Kidney tubule cell (primary cell): ENCODE data around the gene CPLANE1.
A peak's percentile ranks its signal among the peaks of the same experiment; 100 is the strongest.
"Not testable (repeated sequence)": the region's sequence is repeated elsewhere in the genome, so short reads cannot be mapped to it uniquely, and the experiment has no call there.

Source experiments
- DNase-seq: peaks from one replicate; pipeline ENCODE4 v3.0.0-alpha.2; 2018; ENCODE audit warnings: low spot score

Gene CPLANE1

DNA sequence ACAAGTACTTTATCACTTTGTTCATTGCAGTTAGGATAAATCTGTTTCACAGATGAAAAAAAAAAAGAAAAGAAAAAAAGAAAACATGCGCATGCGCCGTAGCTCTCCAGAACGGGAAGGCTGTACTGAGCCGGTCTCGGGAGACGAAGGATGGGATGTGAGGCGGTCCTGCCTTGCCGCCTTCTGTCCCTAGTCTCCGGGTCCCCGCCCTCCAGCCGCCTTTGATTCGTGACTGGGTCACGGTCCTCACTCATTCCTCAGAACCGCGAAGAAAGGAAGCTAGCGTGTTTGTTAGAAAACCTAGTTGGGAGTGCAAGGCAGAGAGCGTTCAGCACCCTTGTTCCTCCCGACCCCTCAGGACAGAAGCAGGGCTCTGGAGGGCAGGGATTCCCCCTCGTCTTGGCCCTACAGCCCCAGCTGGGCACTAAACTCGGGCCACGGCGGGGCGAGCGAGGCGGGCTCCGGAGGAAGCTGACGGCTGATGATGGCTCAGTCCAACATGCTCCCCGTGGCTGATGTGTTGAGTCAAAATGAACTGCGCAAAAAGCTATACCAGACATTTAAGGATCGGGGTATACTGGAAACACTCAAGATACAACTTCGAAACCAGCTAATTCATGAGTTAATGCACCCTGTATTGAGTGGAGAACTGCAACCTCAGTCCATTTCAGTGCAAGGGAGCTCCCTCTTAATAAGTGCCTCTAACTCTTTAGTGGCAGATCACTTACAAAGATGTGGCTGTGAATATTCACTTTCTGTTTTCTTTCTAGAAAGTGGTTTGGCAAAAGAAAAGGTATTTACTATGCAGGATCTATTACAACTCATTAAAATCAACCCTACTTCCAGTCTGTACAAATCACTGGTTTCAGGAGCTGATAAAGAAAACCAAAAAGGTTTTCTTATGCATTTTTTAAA is 40.0 kb downstream of the CPLANE1 start:
- DNase-seq: no peak

DNA sequence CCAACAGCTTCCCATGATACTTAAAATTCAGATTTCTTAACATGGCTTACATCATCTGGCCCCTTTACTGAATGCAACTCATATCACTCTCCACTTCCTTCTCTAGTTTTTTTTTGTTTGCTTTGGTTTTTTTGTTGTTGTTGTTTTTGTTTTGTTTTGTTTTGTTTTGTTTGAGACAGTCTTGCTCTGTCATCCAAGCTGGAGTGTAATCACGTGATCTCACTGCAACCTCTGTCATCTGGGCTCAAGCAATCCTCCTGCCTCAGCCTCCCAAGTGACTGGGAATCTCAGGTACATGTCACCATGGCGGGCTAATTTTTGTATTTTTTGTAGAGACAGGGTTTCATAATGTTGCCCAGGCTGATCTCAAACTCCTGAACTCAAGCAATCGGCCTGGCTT is 41.4 kb downstream of the CPLANE1 start:
- no peak for DNase-seq

DNA sequence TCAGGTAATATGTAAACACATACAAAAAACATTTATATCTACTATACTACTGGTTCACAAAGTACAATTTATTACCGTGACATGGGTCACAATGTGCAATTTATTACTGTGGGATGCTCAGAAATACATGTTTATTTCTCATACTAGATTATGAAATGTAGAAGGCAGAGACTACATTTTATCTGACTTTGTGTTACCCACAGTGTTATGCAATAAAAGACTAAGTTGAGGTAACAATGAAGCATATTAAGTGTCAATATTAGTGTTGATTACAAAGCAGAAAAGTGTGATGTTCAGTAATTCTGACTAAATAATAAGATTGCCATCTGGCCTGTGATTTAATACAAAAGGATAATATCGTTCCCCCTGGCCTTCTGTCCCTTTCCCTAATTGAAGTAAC is 42.4 kb downstream of the CPLANE1 start:
- no peak for DNase-seq

DNA sequence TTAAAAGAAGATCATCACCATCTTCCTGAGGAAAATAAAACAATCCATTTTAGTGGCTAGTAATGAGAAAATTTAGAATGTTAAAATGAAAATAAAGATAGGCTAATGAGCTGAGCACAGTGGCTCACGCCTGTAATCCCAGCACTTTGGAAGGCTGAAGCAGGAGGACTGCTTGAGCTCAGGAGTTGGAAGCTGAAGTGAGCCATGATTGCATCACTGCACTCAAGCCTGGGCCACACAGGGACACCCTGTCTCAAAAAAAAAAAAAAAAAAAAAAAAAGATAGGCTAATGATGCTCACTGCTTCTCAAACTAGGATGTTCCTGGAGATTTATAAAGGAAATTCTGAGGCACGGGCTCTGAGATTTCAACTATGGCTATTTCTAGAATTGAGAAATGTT is 50.3 kb downstream of the CPLANE1 start:
- DNase-seq: no peak

DNA sequence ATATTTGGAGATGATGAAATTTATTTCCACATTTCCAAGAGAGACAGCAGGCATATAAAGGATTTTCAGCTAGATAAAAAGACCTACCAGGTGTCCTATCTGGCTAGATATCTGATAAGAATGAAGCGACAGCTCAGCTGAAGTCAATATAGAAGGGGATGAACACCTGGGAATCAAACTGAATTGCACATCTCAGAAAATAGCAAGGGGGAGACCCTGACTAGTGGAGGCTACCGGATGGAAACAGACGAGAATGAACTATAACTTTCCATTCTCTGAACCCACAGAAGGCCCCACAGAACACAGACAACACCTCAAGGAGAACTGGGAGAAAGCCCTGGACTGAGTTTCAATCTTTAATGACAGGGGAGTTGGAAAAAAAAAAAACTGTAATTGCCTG is 51.1 kb downstream of the CPLANE1 start:
- DNase-seq: no peak

DNA sequence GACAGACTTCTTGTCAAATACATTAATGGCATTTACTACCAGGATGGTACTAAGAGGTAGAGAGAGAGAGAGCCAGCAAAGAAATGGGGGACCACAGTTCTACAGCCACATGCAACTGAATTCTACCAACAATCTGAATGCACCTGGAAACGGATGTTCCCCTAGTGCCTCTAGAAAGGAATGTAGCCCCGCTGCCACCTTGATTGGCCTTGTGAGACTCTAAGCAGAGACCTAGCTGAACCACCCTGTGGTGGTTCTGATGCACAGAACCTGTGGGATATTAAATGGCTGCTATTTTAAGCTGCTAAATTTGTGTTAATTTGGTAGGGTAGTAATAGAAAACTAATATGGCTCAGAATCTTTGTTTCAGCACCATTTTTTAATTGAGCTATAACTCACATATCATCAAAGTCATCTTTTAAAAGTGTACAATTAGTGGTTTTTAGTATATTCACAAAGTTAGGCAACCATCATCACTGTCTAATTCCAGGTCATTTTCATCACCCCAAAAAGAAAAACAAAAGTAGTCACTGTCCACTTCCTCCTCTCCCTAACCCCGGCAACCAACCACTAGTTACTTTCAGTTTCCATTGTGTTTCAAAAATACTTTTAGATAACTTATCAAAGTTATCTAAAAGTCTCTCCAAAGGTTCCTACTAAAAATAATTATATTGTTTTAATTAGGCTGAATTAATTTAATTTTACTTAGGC is 51.7 kb downstream of the CPLANE1 start:
- DNase-seq: no peak

DNA sequence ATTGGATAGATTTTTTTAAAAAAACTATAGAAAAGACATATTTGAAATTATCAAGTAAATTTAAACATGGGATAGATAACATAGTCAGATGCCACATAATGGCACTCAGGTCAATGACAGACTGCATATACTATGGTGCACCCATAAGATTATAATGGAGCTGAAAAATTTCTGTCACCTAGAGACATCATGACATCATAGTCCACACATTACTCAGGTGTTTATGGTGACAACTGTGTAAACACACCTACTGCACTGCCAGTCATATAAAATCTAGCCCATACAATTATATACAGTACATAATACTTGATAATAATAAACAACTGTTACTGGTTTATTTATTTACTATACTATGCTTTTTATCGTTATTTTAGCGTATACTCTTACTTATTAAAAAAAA is 58.6 kb downstream of the CPLANE1 start:
- DNase-seq: no peak

DNA sequence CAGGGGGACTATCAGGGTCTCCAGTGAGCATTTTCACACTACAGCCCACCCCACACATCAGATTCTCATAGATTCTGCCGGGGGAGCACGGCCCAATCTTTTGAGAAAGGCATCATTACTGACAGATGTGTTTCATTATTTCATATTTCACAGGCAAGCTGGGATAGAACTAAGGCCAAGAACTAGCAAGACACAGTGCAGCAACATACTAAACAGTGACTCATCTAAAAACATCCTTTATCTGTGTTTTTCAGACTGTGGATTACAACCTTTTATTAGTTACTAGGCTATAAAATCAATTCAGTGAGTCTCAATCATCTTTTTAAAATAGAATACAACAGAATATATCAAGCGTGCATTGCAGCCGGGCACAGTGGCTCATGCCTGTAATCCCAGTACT is 59.8 kb downstream of the CPLANE1 start:
- no peak for DNase-seq

DNA sequence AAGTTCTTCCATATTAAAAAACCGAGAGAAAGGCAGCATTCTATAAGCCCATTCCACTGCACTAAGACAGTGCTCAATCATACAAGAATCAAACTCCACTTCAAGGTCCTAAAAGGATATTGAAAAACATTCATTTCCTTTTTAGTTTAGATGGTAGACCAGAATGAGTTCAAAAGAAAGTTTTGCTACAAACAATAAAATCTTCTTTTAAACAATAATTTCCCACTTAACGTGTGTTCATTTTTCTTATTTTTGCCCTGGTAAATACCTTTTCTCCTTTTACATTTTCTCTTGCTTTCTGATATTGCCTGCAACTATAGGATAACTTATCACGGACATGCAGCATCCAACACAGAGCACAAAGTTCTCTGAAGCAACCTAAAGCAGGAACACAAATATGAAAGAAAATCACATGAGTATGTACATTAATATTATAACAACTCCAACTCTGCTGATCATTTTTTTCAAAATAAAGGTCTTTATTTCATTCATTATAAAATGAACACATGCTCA is 61.7 kb downstream of the CPLANE1 start:
- no peak for DNase-seq

DNA sequence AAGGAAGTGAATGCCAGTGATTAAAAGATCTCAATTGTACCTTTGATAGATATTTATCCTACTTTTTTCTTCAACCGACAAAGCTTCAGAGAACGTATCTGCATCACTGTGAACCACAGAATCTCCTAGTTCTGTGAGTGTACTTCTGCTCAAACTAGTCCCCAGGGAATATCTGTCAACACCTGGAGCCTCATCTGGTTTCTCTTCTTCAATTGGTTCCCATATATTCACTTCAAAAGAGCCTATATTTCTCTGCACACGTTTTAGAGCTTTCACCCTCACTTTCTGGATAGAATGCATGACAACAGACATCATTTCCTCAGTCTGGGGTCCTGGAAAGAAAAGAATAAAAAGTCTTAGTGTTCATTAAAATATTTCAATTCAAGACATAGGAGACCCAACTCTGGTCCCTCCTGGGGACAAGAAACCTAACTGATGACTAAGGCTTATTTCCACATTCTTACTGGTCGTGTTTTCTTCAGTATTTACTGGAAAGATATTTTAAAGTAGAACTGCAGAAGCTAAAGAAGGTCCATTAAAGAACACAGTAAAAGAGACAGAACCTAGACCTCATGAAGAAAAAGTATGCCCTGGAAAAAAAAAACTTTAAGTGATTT is 64.3 kb downstream of the CPLANE1 start:
- no peak for DNase-seq

DNA sequence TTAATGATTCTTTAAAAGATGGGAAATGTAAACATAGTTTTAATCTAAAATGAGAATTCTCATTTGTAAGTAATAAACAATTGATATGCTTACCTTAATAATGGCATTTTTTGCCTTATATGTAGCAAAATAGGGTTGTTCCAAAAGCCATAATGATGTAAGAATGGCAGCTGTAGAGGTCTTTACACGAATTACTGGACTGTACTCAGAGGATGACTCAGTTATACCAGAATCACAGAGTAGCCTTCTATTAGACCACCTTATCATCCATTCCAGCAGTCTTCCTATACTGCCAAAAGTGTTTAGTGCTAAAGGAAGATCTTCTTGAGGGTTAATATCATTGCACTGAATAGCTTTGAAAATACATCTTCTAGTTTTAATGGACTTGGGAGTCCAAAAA is 66.5 kb downstream of the CPLANE1 start:
- DNase-seq: no peak

DNA sequence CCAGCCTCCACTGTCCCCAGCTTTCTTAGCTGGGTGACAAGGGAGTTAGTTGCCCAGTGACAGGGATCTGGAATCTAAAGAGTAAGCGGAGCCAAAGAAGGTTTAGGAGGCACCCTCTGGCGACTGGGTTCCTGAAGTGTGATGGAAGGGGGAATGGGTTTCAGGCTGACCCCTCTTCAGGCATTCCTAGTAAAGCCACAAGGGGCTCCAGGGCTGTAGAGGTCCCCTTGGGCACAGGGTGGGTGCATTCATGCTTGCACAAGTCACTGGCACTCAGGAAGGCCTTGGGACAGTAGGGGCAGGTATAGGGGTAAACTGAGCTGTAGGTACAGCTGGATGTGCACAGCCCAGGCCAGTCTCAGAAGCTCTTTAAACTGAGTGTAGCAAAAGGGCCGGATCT is 74.2 kb downstream of the CPLANE1 start:
- DNase-seq: no peak

DNA sequence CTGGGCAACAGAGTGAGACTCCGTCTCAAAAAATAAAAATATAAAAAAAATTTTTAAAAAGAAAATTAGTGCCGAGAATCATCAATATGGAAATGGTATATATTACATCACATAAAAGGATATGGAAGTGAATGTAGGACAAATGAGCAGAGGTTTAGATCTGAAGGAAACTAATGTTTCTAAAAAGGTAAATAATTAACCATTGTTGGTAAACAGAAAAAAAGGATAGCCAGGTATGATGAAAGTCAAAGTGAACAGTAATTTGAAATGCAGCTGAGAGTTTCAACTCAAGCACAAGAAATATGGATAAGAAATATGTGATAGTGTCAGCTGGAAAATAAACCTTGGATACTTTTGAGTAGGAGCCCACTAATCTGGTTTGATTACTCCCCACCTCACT is 76.2 kb downstream of the CPLANE1 start:
- DNase-seq: no peak

DNA sequence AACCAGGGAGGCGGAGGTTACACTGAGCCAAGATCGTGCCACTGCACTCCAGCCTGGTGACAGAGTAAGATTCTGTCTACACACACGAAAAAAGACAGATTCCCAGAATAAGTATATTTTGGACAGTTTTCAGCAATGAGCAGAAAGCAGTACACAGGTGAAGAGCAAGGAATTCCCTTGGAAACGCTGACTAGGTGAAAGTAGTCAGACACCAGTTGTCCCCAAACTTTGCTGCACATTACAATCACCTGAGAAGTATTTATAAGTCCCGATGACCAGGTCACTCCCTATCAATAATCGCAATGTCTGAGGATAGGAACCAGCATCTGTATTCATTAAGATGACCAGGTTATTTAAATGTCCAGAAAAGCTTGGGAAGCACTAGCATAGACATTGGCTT is 78.3 kb downstream of the CPLANE1 start:
- no peak for DNase-seq

DNA sequence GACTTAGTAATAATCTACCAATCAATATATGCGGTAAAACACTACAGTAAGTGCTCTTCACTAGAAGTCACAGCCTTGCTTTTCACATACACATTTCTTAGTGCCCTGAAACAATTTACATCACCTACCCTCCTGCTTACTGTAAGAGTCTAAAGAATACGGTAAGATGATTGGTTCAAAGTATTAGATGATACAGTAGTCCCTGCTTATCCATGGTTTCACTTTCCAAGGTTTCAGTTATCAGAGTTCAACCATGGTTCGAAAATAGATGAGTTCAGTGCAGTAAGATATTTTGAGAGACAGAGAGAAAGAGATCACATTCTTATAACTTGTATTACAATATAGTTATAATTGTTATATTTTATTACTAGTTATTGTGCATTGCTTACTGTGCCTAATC is 83.0 kb downstream of the CPLANE1 start:
- DNase-seq: no peak

DNA sequence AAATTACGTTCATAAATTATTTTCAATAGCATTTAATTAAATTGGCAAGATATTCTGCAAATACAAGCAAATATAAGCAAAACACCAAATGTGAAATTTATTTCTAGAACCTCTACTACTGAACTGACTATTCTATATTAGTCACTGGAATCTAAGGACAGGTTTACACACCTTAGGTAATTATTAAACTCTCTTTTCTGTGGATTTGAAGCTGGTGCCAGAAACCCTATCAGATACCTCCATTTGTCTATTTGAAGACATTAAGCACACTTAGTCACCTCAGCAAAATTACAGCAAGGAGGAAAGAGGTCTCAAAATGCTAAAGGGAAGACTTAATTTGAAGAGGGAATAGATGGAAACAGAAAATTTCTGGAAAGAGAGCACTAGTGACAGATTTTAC is 83.4 kb downstream of the CPLANE1 start:
- peak; percentile 82 for DNase-seq

DNA sequence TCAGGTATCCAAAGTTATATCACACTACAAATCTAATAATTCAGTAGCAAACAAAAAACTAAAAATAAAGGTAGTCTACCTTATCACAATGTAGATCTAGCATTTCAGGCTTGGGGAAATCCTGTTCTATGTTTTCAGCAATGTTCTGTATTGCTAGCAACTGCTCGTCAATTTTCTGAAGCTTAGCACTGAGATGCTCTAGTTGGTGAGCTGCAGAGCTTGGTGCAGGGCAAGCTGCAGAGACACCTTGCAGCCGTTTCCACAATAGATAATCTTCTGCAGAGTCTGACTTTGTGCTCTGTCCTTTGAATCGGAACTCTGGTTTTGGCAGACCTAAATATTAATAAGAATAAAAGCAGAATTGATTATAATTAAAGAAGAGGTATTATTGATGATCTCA is 95.5 kb downstream of the CPLANE1 start:
- no peak for DNase-seq

DNA sequence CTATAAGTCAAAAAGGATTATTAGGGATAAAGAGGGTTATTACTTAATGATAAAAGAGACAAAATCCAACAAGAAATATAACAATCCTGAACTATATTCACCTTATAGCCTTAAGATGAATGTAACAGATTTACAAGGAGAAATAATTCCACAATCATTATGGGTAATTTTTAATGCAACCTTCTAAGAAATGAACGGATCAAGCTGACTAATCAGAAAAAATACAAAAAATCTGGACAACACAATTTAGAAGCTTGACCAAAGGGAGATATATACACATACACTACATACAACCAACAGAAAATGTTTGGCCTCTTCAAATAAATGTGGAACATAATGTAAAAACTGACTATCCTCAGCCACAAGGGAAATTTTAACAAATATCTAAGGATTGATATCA is 102.3 kb downstream of the CPLANE1 start:
- no peak for DNase-seq

DNA sequence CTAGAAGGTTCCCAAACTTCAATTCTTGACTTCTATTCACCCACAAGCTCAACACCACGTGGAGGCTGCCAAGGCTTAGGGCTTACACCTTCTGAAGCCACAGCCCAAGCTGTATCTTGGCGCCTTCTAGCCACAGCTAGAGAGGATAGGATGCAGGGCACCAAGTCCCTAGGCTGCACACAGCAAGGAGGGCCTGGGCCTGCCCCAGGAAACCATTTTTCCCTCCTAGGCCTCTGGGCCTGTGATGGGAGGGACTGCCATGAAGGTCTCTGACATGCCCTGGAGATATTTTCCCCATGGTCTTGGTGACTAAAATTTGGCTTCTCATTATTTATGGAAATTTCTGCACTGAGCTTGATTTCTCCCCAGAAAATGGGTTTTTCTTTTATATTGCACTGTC is 112.5 kb downstream of the CPLANE1 start:
- DNase-seq: no peak

DNA sequence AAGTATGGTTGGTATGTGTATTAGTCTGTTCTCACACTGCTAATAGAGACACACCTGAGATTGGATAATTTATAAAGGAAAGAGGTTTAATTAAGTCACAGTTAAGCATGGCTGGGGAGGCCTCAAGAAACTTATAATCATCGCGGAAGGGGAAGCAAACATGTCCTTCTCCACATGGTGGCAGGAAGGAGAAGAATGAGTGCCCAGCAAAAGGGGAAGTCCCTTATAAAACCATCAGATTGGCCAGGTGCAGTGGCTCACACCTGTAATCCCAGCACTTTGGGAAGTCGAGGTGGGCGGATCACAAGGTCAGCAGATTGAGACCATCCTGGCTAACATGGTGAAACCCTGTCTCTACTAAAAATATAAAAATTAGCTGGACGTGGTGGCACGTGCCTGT is 113.9 kb downstream of the CPLANE1 start:
- not testable (repeated sequence) for DNase-seq

DNA sequence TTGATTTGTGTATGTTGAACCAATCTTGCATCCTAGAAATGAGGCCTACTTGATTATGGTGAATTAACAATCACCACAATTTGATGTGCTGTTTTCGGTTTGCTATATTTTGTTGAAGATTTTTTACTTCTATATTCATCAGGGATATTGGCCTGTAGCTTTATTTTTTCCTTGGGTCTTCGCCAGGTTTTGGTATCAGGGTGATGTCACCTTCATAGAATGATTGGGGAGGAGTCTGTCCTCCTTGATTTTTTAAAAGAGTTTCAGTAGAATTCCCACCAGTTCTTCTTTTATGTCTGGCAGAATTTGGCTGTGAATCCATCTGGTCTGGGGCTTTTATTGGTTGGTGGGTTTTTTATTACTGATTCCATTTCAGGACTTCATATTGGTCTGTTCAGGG is 115.2 kb downstream of the CPLANE1 start:
- peak; percentile 68 for DNase-seq

DNA sequence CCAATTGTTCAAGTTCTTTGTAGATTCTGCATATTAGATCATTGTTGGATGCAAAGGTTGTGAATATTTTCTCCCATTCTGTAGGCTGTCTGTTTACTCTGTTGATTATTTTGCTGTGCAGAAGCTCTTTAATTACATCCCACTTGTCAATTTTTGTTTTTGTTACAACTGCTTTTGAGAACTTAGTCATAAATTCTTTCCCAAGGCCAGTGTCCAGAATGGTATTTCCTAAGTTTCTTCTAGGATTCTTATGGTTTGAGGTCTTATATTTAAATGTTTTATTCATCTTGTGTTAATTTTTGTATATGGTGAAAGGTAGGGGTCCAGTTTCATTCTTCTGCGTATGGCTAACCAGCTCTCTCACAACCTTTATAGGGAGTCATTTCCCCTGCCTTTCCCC is 116.5 kb downstream of the CPLANE1 start:
- no peak for DNase-seq

DNA sequence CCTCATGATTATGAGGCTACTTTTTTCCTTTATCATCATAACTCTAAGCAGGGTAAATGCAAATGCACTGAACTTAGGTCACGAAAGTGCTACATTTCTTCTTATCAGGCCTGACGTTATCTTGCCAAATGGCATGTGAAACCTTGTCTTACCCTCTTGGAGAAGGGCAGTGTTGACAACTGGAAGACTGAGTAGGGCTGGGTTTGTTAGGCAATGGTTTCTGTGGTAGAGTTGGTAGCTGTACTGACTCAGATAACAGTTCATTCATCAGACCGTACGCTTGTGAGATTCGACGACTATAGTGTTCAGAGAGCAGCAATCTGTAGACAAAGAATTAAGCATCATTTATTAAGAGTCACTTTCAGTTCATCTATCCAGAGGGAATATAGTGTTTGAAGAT is 127.7 kb downstream of the CPLANE1 start:
- no peak for DNase-seq
